K562 (cell line): ENCODE measurements around the gene GJA1.

ENCODE experiments used
- GTF2E2 ChIP-seq: fragments of 200-800 bp; sonication (Bioruptor generic); IDR thresholded peaks from 2 replicates; pipeline ENCODE4 v1.6.1; 2016; ENCODE audit warnings: missing genetic modification characterization, missing compliant biosample characterization
- ZC3H4 ChIP-seq: sonication (generic); formaldehyde crosslinking; IDR thresholded peaks from 2 replicates; pipeline ENCODE4 v1.9.0; 2021; ENCODE audit warnings: missing genetic modification reagents, borderline replicate concordance
- TF ChIP-seq, protein P1 (sequence below), 3 experiments: IDR thresholded peaks in 2 of 3; conservative IDR thresholded peaks in 1 of 3; 2 replicates each; pipeline ENCODE4 v1.5.1; 2011 to 2012; ENCODE audit warnings: low read length in 3 of 3, mild to moderate bottlenecking in 3 of 3, control low read depth in 2 of 3, improper control_type of control experiment in 1 of 3, inconsistent platforms in 1 of 3, low read depth in 1 of 3, mixed read lengths in 1 of 3, moderate library complexity in 1 of 3; ENCODE audit not compliant: insufficient read depth in 2 of 3

DNA sequence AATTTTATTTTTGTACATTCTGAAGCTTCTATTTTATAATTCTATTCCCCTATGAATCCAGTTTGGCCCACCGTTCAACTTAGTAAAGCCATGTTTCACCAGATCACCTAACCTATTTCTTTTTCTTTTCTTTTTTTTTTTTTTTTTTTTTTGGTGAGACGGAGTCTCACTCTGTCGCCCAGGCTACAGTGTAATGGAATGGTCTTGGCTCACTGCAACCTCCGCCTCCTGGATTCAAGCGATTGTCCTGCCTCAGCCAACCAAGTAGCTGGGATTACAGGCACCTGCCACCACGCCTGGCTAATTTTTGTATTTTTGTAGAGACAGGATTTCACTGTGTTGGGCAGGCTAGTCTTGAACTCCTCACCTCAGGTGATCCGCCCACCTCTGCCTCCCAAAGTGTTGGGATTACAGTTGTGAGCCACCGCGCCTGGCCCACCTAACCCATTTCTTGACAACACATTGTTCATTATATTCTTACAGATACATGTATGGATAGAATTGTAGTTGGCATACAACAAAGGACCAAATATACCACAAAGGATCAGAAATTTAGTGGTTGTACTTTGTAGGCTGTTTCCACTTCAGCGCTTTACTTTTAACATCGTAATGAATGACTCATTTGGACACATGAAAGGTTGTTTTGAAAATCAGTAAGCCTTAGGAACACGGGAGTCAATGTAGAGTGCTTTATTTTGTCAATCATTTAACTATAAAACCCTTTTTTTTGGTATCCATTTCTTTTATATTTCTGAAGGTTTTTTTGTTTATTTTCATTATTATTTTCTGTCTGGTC is 63.2 kb downstream of the GJA1 start:
- TF ChIP-seq ZC3H4 (CRISPR knock-in tag): no peak
- TF ChIP-seq, protein P1, sequence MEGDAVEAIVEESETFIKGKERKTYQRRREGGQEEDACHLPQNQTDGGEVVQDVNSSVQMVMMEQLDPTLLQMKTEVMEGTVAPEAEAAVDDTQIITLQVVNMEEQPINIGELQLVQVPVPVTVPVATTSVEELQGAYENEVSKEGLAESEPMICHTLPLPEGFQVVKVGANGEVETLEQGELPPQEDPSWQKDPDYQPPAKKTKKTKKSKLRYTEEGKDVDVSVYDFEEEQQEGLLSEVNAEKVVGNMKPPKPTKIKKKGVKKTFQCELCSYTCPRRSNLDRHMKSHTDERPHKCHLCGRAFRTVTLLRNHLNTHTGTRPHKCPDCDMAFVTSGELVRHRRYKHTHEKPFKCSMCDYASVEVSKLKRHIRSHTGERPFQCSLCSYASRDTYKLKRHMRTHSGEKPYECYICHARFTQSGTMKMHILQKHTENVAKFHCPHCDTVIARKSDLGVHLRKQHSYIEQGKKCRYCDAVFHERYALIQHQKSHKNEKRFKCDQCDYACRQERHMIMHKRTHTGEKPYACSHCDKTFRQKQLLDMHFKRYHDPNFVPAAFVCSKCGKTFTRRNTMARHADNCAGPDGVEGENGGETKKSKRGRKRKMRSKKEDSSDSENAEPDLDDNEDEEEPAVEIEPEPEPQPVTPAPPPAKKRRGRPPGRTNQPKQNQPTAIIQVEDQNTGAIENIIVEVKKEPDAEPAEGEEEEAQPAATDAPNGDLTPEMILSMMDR (IDR thresholded peaks at IDR 0.05 in 2 of 3, conservative IDR thresholded peaks at IDR 0.05 in 1 of 3; ENCODE audit: insufficient read depth in 2 of 3, low read depth in 1 of 3, low read length in 3 of 3): no peak
- TF ChIP-seq GTF2E2: no peak
